Measurements from ENCODE around the gene SNUPN. TPM values are rescaled to one million over a fixed set of nuclear protein-coding genes. Genes with fewer than 3 reads are reported as not detected.
A peak's percentile ranks its signal among the peaks of the same experiment; 100 is the strongest.

The SNUPN gene
- total RNA-seq, 1 experiment from 2014 or later: 26.0 TPM

GRCh38 chr15:75648156-75649000 is 22.9 kb upstream of the SNUPN start:
- H3K4me3 ChIP-seq: peak overlapping the region; percentile 88
- H3K4me1 ChIP-seq (replicated peaks): peaks cover 44% of the 10 kb centered on the region
- DNase-seq (ENCODE audit: low read depth in 1 of 2, low spot score in 2 of 2): peak in 1 of 2 experiments; percentile 50
- peak overlapping the region; percentile 49 for H3K27ac ChIP-seq
- no peaks in the 10 kb centered on the region for H3K9me3 ChIP-seq (replicated peaks)
- H3K27me3 ChIP-seq (replicated peaks): no peaks in the 10 kb centered on the region
- H3K36me3 ChIP-seq: peaks cover 43% of the 10 kb centered on the region

GRCh38 chr15:75647370-75648155 is 22.0 kb upstream of the SNUPN start, which contains the start of gene SNX33:
Gene SNX33, plus strand, starts transcription at chr15:75647912. Its CDS starts 1,191 bp downstream, at chr15:75649103.
- Histone ChIP-seq H3K27ac (peak within 1 kb of the TSS; percentile 49), H3K4me3 (peak within 1 kb of the TSS; percentile 88), H3K9me3 (replicated peaks) (no peaks in the 10 kb centered on the region), H3K27me3 (replicated peaks) (no peaks in the 10 kb centered on the region), H3K36me3 (peaks cover 35% of the 10 kb centered on the region), H3K4me1 (replicated peaks) (peaks cover 44% of the 10 kb centered on the region)
- peak; percentile 77 to 80 for DNase-seq (ENCODE audit: low read depth in 1 of 2, low spot score in 2 of 2)

- DNase-seq (ENCODE audit: low read depth in 1 of 2, low spot score in 2 of 2): peak in 1 of 2 experiments; percentile 34
- H3K4me3 ChIP-seq: peak overlapping the region; percentile 88
- peaks cover 29% of the 10 kb centered on the region for H3K36me3 ChIP-seq
- H3K9me3 ChIP-seq (replicated peaks): no peaks in the 10 kb centered on the region
- H3K27ac ChIP-seq: peak overlapping the region; percentile 49
- no peaks in the 10 kb centered on the region for H3K27me3 ChIP-seq (replicated peaks)
- peaks cover 44% of the 10 kb centered on the region for H3K4me1 ChIP-seq (replicated peaks)
Measured at GRCh38 chr15:75646944-75647364, 21.4 kb upstream of the SNUPN start.

- no peaks in the 10 kb centered on the region for H3K9me3 ChIP-seq (replicated peaks)
- peaks cover 26% of the 10 kb centered on the region for H3K36me3 ChIP-seq
- peaks cover 40% of the 10 kb centered on the region for H3K4me1 ChIP-seq (replicated peaks)
- peak overlapping the region; percentile 49; the same call in 1 of the 2 replicates for H3K27ac ChIP-seq
- peak overlapping the region; percentile 88 for H3K4me3 ChIP-seq
- H3K27me3 ChIP-seq (replicated peaks): no peaks in the 10 kb centered on the region
- DNase-seq (ENCODE audit: low read depth in 1 of 2, low spot score in 2 of 2): no peak
Measured at GRCh38 chr15:75646112-75646943, 20.8 kb upstream of the SNUPN start.

- Histone ChIP-seq H3K36me3 (peaks cover 12% of the 10 kb centered on the region; the same call in 1 of the 2 replicates), H3K4me1 (replicated peaks) (peaks cover 27% of the 10 kb centered on the region), H3K4me3 (no peak overlapping the region), H3K27me3 (replicated peaks) (no peaks in the 10 kb centered on the region), H3K27ac (no peak overlapping the region), H3K9me3 (replicated peaks) (no peaks in the 10 kb centered on the region)
- no peak for DNase-seq (ENCODE audit: low read depth in 1 of 2, low spot score in 2 of 2)
Measured at GRCh38 chr15:75644376-75644775, 18.9 kb upstream of the SNUPN start.

- Histone ChIP-seq H3K27ac (no peak overlapping the region), H3K9me3 (replicated peaks) (no peaks in the 10 kb centered on the region), H3K4me1 (replicated peaks) (peaks cover 24% of the 10 kb centered on the region), H3K36me3 (peaks cover 28% of the 10 kb centered on the region), H3K27me3 (replicated peaks) (no peaks in the 10 kb centered on the region), H3K4me3 (no peak overlapping the region)
- DNase-seq (ENCODE audit: low read depth in 1 of 2, low spot score in 2 of 2): no peak
Measured at GRCh38 chr15:75641603-75642002, 16.1 kb upstream of the SNUPN start.

- no peaks in the 10 kb centered on the region for H3K27me3 ChIP-seq (replicated peaks)
- H3K9me3 ChIP-seq (replicated peaks): no peaks in the 10 kb centered on the region
- peaks cover 28% of the 10 kb centered on the region for H3K36me3 ChIP-seq
- H3K4me3 ChIP-seq: no peak overlapping the region
- DNase-seq (ENCODE audit: low read depth in 1 of 2, low spot score in 2 of 2): no peak
- H3K27ac ChIP-seq: no peak overlapping the region
- H3K4me1 ChIP-seq (replicated peaks): peaks cover 19% of the 10 kb centered on the region
Measured at GRCh38 chr15:75641179-75641503, 15.6 kb upstream of the SNUPN start.

- Histone ChIP-seq H3K4me1 (replicated peaks) (peaks cover 19% of the 10 kb centered on the region), H3K9me3 (replicated peaks) (no peaks in the 10 kb centered on the region), H3K27ac (peak overlapping the region; percentile 35), H3K27me3 (replicated peaks) (no peaks in the 10 kb centered on the region), H3K4me3 (peak overlapping the region; percentile 86), H3K36me3 (peaks cover 28% of the 10 kb centered on the region)
- DNase-seq (ENCODE audit: low read depth in 1 of 2, low spot score in 2 of 2): no peak
Measured at GRCh38 chr15:75640483-75641178, 15.1 kb upstream of the SNUPN start.

GRCh38 chr15:75639709-75640482 is 14.4 kb upstream of the SNUPN start, which contains the start of gene IMP3:
Gene IMP3, minus strand, starts transcription at chr15:75640224. Its CDS starts 56 bp downstream, at chr15:75640168.
- H3K27me3 ChIP-seq (replicated peaks): no peaks in the 10 kb centered on the region
- peaks cover 19% of the 10 kb centered on the region for H3K4me1 ChIP-seq (replicated peaks)
- peak within 1 kb of the TSS; percentile 35 for H3K27ac ChIP-seq
- no peaks in the 10 kb centered on the region for H3K9me3 ChIP-seq (replicated peaks)
- H3K4me3 ChIP-seq: peak within 1 kb of the TSS; percentile 86
- peaks cover 28% of the 10 kb centered on the region for H3K36me3 ChIP-seq
- DNase-seq (ENCODE audit: low read depth in 1 of 2, low spot score in 2 of 2): peak; percentile 95 to 97

GRCh38 chr15:75639191-75639708 is 13.7 kb upstream of the SNUPN start:
- Histone ChIP-seq H3K9me3 (replicated peaks) (no peaks in the 10 kb centered on the region), H3K36me3 (peaks cover 28% of the 10 kb centered on the region), H3K4me3 (peak overlapping the region; percentile 86), H3K27ac (peak overlapping the region; percentile 35), H3K27me3 (replicated peaks) (no peaks in the 10 kb centered on the region), H3K4me1 (replicated peaks) (peaks cover 19% of the 10 kb centered on the region)
- peak in 1 of 2 experiments; percentile 29 for DNase-seq (ENCODE audit: low read depth in 1 of 2, low spot score in 2 of 2)

GRCh38 chr15:75637245-75638009 is 11.9 kb upstream of the SNUPN start:
- Histone ChIP-seq H3K4me1 (replicated peaks) (peaks cover 19% of the 10 kb centered on the region), H3K27me3 (replicated peaks) (no peaks in the 10 kb centered on the region), H3K4me3 (no peak overlapping the region), H3K9me3 (replicated peaks) (no peaks in the 10 kb centered on the region), H3K36me3 (peaks cover 28% of the 10 kb centered on the region), H3K27ac (no peak overlapping the region)
- DNase-seq (ENCODE audit: low read depth in 1 of 2, low spot score in 2 of 2): no peak
